Activated CD4-positive, alpha-beta memory T cell treated with anti-CD3 and anti-CD28 coated beads, Interleukin-2, amount 10 ng/mL, durations not matched to agents 7 days and 5 days (primary cell): ENCODE measurements around the gene WRAP53. TPM values are rescaled to one million over a fixed set of nuclear protein-coding genes. Genes with fewer than 3 reads are reported as not detected.

Experiments
- CTCF ChIA-PET: fragments of 350-600 bp; sonication (Branson Sonifier 250); formaldehyde crosslinking; loops from one replicate; lab custom pipeline; 2021; ENCODE audit warnings: antibody characterized with exemption, inconsistent platforms; lab: Charles Lee
- POLR2A ChIA-PET: fragments of 350-600 bp; sonication (Branson Sonifier 250); formaldehyde crosslinking; loops from one replicate; lab custom pipeline; 2021; ENCODE audit warnings: antibody characterized with exemption; lab: Charles Lee
- DNase-seq: peaks from one replicate; pipeline ENCODE4 v3.0.0-alpha.2; 2020
- H3K27ac Mint-ChIP-seq: one replicate; pipeline ENCODE4 v1.8.0; 2021; ENCODE audit warnings: mild to moderate bottlenecking, mixed read lengths
- H3K27me3 Mint-ChIP-seq: one replicate; pipeline ENCODE4 v1.8.0; 2021; ENCODE audit warnings: mixed read lengths
- H3K36me3 Mint-ChIP-seq: one replicate; pipeline ENCODE4 v1.8.0; 2021; ENCODE audit warnings: low read depth, mixed read lengths
- H3K4me1 Mint-ChIP-seq: one replicate; pipeline ENCODE4 v1.8.0; 2021; ENCODE audit warnings: mixed read lengths
- H3K4me3 Mint-ChIP-seq: one replicate; pipeline ENCODE4 v1.8.0; 2021; ENCODE audit warnings: mild to moderate bottlenecking, mixed read lengths
- H3K9me3 Mint-ChIP-seq: one replicate; pipeline ENCODE4 v1.8.0; 2021; ENCODE audit warnings: mixed read lengths
- total RNA-seq, 2 experiments: library from RNA; stranded (reverse); gene quantifications; one replicate each; pipeline ENCODE4 v1.2.3, GENCODE V29; 2021

Gene WRAP53
- total RNA-seq, 2 experiments from 2014 or later, result 18.6 to 18.8 TPM

DNA sequence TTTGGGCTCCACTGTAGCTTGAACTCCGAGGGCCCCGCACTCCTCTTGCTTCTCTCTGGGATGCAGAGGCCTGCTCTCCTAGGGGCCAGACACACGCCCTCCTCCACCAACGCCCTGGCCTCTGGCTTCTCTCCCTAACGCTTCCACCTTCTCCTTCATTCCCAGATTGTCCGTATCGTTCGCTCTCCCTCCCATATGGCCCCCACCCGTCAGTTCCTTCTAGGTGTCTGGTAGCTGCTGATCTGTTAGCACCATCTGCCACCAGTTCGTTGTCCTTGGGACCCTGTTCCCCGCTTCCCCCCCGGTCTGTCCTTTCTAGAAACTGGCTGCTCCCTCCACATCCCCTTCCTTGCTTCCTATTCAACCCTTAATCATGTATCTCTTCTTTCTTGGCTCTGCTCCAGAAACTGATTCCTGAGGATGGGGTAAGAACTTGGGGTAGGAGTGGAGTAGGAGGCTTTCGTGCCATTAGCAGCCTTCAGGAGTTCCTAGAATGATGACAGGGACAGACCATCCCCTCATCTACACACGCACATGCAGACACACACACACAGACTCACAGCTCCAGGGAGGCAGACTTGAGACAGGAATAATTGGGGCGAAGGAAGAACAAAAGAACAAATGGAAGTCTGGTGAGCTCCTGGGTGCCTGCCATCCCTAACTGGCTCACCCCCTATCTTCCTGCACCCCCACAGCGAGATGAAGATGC is 33.3 kb upstream of the WRAP53 start:
- H3K36me3 Mint-ChIP-seq, result no peaks in the 10 kb centered on the region
- H3K27me3 Mint-ChIP-seq, result peaks cover 40% of the 10 kb centered on the region
- POLR2A ChIA-PET, result interaction anchor here (1.9 kb wide), 1 partner anchor 32 kb away, joined by 7 read pairs; the partner anchor contains the start of gene TP53
- H3K27ac Mint-ChIP-seq, result no peak overlapping the region
- H3K4me3 Mint-ChIP-seq, result no peak overlapping the region
- H3K4me1 Mint-ChIP-seq, result peaks cover 12% of the 10 kb centered on the region
- DNase-seq, result no peak
- CTCF ChIA-PET, result interaction anchor here (1.3 kb wide), 1 partner anchor 18 kb away, joined by 3 read pairs; no protein-coding TSS in a partner anchor
- no peaks in the 10 kb centered on the region for H3K9me3 Mint-ChIP-seq

DNA sequence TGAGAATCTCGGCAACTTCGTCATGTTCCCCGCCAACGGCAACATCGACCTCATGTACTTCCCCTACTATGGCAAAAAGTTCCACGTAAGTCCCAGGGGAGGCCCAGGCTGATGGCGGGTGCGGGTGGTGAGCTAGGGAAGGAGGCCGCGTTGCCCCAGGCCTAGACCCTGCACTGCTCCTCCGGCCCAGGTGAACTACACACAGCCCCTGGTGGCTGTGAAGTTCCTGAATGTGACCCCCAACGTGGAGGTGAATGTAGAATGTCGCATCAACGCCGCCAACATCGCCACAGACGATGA is 32.8 kb upstream of the WRAP53 start:
- ChIA-PET POLR2A (interaction anchor here (1.9 kb wide), 1 partner anchor 31 kb away, joined by 7 read pairs; the partner anchor contains the start of gene TP53), CTCF (interaction anchor here (1.3 kb wide), 1 partner anchor 18 kb away, joined by 3 read pairs; no protein-coding TSS in a partner anchor)
- Mint-ChIP-seq H3K4me3 (no peak overlapping the region), H3K9me3 (no peaks in the 10 kb centered on the region), H3K36me3 (no peaks in the 10 kb centered on the region), H3K27ac (no peak overlapping the region), H3K27me3 (peaks cover 35% of the 10 kb centered on the region), H3K4me1 (peaks cover 7% of the 10 kb centered on the region)
- no peak for DNase-seq

DNA sequence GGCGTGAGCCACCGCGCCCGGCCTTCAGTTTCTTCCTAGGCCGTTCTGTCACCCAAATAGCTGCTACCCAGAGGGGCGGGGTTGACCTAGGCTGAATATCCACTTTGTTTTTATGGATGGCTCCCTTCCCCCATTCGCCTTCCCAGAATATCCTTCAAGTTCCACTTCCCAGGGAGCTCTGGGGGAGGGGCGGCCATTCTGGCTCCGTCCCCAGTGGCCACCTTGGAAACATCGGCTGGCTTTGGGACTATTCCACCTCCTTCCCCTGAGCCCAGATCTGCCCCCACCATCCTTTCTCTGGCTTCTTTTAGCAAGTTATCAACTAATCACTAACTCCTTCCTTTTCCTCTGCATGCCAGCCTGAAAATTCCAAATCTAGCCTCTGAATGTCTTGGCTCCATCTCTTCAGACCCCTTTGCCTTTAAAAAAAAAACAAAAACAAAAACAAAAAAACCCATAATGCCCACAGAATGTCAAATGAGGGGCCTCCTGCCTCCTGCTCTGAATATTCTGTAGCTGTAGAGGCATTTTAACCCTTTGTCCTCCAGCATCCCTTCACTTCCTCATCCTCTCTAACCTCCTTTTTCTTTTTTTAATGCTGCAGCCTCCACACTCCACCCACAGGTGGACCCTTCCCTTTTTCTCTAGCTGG is 31.2 kb upstream of the WRAP53 start:
- Mint-ChIP-seq H3K27me3 (peaks cover 25% of the 10 kb centered on the region), H3K4me3 (no peak overlapping the region), H3K27ac (no peak overlapping the region), H3K36me3 (no peaks in the 10 kb centered on the region), H3K4me1 (no peaks in the 10 kb centered on the region), H3K9me3 (no peaks in the 10 kb centered on the region)
- ChIA-PET POLR2A (interaction anchor here (1.9 kb wide), 1 partner anchor 30 kb away, joined by 7 read pairs; the partner anchor contains the start of gene TP53), CTCF (no interaction called here)
- DNase-seq, result no peak

DNA sequence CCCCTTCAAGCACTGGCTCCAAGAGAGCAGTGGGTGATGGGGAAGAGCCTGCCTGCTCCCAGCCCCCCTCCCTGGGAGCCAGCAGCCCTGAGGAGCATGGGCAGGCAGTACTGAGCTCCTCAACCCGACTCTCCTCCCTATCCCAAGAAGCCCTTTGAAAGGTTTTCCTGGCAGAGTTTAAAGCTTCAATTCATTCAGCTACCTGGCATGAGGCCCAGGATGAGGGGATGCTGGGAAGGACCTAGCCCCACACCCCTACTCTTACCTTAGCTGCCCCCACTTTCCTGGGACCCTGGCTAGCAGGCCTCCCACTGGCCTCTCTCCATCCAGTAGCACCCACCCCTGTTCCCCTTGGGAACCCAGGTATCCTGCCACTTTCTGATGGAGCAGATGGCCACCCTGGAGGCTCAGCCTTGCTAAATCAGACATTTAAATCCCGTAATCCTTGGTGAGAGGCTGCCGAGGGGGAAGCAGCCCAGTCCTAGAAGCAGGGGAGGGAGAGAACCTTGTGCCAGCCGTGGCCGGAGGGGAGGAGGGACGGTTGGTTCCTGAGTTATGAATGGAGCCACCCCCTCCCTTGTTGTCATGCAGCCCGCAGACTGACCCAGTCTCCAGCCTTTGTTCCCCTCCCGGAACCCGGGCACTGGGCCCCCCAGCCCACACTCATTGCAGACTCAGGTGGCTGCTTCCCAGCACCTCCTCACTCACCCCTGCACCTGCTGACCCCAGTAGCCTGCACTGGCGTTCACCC is 20.4 kb upstream of the WRAP53 start:
- H3K4me1 Mint-ChIP-seq, result no peaks in the 10 kb centered on the region
- H3K27ac Mint-ChIP-seq, result no peak overlapping the region
- ChIA-PET POLR2A (interaction anchor here (0.7 to 1.8 kb wide), 3 partner anchors 9 to 18 kb away, joined by 3 to 6 read pairs (median 3); no protein-coding TSS in a partner anchor), CTCF (no interaction called here)
- no peaks in the 10 kb centered on the region for H3K9me3 Mint-ChIP-seq
- DNase-seq, result no peak
- no peaks in the 10 kb centered on the region for H3K27me3 Mint-ChIP-seq
- peaks cover 35% of the 10 kb centered on the region for H3K36me3 Mint-ChIP-seq
- H3K4me3 Mint-ChIP-seq, result no peak overlapping the region

DNA sequence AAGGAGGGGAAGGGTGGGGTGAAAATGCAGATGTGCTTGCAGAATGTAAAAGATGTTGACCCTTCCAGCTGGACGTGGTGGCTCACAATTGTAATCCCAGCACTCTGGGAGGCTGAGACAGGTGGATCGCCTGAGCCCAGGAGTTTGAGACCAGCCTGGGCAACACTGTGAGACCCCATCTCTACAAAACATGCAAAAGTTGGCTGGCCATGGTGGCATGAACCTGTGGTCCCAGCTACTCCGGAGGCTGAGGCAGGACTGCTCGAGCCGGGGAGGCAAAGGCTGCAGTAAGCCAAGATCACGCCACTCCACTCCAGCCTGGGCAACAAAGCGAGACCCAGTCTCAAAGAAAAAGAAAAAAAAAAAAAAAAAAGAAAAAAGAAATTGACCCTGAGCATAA is 19.8 kb upstream of the WRAP53 start:
- no peak overlapping the region for H3K4me3 Mint-ChIP-seq
- peaks cover 5% of the 10 kb centered on the region for H3K9me3 Mint-ChIP-seq
- CTCF ChIA-PET, result no interaction called here
- peaks cover 41% of the 10 kb centered on the region for H3K36me3 Mint-ChIP-seq
- H3K27me3 Mint-ChIP-seq, result no peaks in the 10 kb centered on the region
- DNase-seq, result no peak
- H3K27ac Mint-ChIP-seq, result no peak overlapping the region
- POLR2A ChIA-PET, result no interaction called here
- no peaks in the 10 kb centered on the region for H3K4me1 Mint-ChIP-seq

DNA sequence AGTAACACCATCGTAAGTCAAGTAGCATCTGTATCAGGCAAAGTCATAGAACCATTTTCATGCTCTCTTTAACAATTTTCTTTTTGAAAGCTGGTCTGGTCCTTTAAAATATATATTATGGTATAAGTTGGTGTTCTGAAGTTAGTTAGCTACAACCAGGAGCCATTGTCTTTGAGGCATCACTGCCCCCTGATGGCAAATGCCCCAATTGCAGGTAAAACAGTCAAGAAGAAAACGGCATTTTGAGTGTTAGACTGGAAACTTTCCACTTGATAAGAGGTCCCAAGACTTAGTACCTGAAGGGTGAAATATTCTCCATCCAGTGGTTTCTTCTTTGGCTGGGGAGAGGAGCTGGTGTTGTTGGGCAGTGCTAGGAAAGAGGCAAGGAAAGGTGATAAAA is 15.0 kb upstream of the WRAP53 start:
- Mint-ChIP-seq H3K9me3 (peaks cover 12% of the 10 kb centered on the region), H3K4me1 (peaks cover 3% of the 10 kb centered on the region), H3K27me3 (no peaks in the 10 kb centered on the region), H3K27ac (no peak overlapping the region), H3K4me3 (no peak overlapping the region), H3K36me3 (peaks cover 65% of the 10 kb centered on the region)
- ChIA-PET CTCF (interaction anchor here (0.7 to 3.0 kb wide), 11 partner anchors 14 to 112 kb away, joined by 3 to 19 read pairs (median 3); partner anchors contain the start of genes FXR2, SAT2, TP53 and WRAP53), POLR2A (interaction anchor here (1.1 to 8.7 kb wide), 2 partner anchors 13 to 98 kb away, joined by 3 to 72 read pairs; partner anchors contain the start of genes TP53 and WRAP53)
- peak; percentile 51 for DNase-seq

DNA sequence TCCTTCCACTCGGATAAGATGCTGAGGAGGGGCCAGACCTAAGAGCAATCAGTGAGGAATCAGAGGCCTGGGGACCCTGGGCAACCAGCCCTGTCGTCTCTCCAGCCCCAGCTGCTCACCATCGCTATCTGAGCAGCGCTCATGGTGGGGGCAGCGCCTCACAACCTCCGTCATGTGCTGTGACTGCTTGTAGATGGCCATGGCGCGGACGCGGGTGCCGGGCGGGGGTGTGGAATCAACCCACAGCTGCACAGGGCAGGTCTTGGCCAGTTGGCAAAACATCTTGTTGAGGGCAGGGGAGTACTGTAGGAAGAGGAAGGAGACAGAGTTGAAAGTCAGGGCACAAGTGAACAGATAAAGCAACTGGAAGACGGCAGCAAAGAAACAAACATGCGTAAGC is 13.3 kb upstream of the WRAP53 start:
- H3K4me3 Mint-ChIP-seq, result no peak overlapping the region
- H3K27me3 Mint-ChIP-seq, result no peaks in the 10 kb centered on the region
- peaks cover 3% of the 10 kb centered on the region for H3K4me1 Mint-ChIP-seq
- ChIA-PET POLR2A (interaction anchor here (8.7 kb wide), 1 partner anchor 11 kb away, joined by 72 read pairs; the partner anchor contains the start of genes TP53 and WRAP53), CTCF (interaction anchor here (1.0 kb wide), 1 partner anchor 11 kb away, joined by 3 read pairs; no protein-coding TSS in a partner anchor)
- H3K27ac Mint-ChIP-seq, result no peak overlapping the region
- peaks cover 59% of the 10 kb centered on the region for H3K36me3 Mint-ChIP-seq
- no peak for DNase-seq
- peaks cover 12% of the 10 kb centered on the region for H3K9me3 Mint-ChIP-seq

DNA sequence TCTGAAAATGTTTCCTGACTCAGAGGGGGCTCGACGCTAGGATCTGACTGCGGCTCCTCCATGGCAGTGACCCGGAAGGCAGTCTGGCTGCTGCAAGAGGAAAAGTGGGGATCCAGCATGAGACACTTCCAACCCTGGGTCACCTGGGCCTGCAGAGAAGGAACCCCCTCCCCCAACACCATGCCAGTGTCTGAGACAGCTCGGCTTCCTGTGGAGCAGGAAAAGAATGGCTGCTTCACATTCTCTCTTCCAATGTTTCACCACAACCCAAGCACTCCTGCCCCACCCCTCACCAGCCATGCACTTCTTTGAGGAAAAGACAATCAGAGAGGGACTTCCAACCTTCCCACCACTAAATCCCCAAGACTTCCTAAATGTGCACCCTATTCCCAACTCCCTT is 11.7 kb upstream of the WRAP53 start:
- POLR2A ChIA-PET, result interaction anchor here (8.7 kb wide), 1 partner anchor 9 kb away, joined by 72 read pairs; the partner anchor contains the start of genes TP53 and WRAP53
- Mint-ChIP-seq H3K4me1 (peaks cover 3% of the 10 kb centered on the region), H3K4me3 (no peak overlapping the region), H3K9me3 (peaks cover 12% of the 10 kb centered on the region), H3K36me3 (peaks cover 49% of the 10 kb centered on the region), H3K27ac (no peak overlapping the region), H3K27me3 (no peaks in the 10 kb centered on the region)
- DNase-seq, result no peak
- CTCF ChIA-PET, result interaction anchor here (1.8 kb wide), 1 partner anchor 11 kb away, joined by 10 read pairs; the partner anchor contains the start of genes TP53 and WRAP53

DNA sequence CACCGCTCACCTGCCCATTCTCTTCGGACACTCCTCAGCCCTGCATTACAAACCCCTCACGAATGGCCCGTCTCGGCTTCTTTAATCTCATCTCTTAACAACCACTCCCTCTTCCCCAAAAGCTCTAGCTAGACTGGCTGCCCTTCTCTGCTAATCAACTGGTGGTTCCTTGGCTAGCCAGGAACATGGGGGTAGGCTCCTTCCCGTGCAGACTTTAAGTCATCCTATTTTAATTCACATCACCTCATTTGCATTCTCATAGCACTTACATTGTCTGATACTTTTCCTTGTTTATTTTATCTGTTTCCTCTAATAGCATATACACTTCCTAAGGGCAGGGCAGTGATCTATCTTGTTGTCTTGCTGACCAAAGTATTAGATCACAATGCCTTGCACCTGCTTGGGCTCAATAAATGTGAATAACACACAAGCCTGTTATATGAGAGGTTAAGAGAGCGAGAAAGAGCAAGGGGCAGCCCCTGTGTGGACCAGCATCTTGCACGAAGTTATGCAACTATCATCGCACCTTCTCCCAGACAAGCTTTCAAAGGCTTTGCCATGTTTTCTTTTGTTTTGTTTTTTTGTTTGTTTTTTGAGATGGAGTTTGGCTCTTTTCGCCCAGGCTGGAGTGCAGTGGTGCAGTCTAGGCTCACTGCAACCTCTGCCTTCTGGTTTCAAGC is 10.7 kb upstream of the WRAP53 start:
- Mint-ChIP-seq H3K27ac (no peak overlapping the region), H3K4me3 (no peak overlapping the region), H3K4me1 (peaks cover 5% of the 10 kb centered on the region), H3K36me3 (peaks cover 47% of the 10 kb centered on the region), H3K27me3 (no peaks in the 10 kb centered on the region), H3K9me3 (peaks cover 12% of the 10 kb centered on the region)
- ChIA-PET CTCF (interaction anchor here (1.8 kb wide), 1 partner anchor 10 kb away, joined by 10 read pairs; the partner anchor contains the start of genes TP53 and WRAP53), POLR2A (interaction anchor here (1.1 to 8.7 kb wide), 2 partner anchors 8 to 11 kb away, joined by 3 to 72 read pairs; partner anchors contain the start of genes TP53 and WRAP53)
- DNase-seq, result no peak

DNA sequence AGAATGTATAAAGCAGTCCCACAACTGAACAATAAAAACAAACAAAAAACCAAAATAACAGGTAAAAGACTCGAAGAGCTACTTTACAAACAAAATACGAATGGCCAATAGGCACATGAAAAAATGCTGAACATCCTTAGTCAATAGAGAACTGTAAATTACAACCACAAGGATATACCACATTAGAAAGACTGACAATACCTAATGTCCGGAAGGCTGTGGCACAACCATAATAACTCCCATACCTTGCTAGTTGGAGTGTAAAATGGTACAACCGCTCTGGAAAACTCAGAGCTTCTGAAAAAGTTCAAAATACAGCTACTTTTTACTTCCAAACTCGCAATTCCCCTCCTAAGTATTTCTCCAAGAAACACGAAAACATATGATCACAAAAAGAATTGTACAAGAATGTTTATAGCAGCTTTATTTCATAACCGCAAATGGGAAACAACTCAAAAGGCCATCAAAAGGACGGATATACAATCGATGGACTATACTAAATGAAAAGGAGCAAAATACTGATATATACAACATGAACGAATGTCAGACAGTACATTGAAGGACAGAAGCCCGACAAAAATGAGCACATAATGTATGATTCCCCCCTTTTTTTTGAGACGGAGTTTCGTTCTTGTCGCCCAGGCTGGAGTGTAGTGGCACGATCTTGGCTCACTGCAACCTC is 3.3 kb upstream of the WRAP53 start:
- Mint-ChIP-seq H3K27ac (peak overlapping the region; percentile 96), H3K36me3 (peaks cover 28% of the 10 kb centered on the region), H3K27me3 (no peaks in the 10 kb centered on the region), H3K4me1 (peaks cover 33% of the 10 kb centered on the region), H3K4me3 (peak overlapping the region; percentile 94), H3K9me3 (no peaks in the 10 kb centered on the region)
- CTCF ChIA-PET, result interaction anchor here (0.6 to 5.5 kb wide), 6 partner anchors 31 to 441 kb away, joined by 3 to 56 read pairs (median 4); partner anchors contain the start of genes FXR2 and TMEM102
- POLR2A ChIA-PET, result interaction anchor here (0.9 to 7.5 kb wide), 20 partner anchors 9 to 562 kb away, joined by 3 to 129 read pairs (median 28); partner anchors contain the start of genes ACAP1, ATP1B2, CD68 and CNTROB
- no peak for DNase-seq

DNA sequence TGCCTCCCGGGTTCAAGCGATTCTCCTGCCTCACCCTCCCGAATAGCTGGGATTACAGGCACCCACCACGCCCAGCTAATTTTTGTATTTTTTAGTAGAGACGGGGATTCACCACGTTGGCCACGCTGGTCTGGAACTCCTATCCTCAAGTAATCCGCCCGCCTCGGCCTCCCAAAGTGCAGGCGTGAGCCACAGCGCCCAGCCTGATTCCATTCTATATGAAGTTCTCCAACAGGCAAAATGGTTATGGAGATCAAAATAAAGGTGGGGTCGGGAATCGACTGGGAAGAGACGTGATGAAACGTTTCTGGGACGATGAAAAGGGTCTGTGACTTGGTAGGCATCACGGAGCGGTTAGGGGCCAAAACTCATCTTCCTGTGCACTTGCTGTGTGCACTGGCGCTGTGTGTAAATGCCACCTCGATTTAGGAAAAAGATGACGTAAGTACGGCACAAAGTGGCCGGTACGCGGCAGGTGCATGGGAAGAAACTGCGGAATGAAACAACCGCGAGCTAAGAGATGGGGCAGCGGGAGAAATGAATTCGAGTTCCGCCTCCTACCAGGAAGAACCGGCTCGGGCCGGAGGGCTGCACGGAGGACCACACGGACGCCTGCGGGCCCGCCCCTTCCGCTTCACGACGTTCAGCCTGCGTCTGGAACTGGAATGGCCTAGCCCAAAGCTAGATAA is 2.6 kb upstream of the WRAP53 start:
- Mint-ChIP-seq H3K4me1 (peaks cover 37% of the 10 kb centered on the region), H3K27me3 (no peaks in the 10 kb centered on the region), H3K4me3 (peak overlapping the region; percentile 94), H3K27ac (peak overlapping the region; percentile 96), H3K9me3 (no peaks in the 10 kb centered on the region), H3K36me3 (peaks cover 32% of the 10 kb centered on the region)
- CTCF ChIA-PET, result interaction anchor here (0.6 to 5.5 kb wide), 13 partner anchors 11 to 664 kb away, joined by 3 to 56 read pairs (median 9); partner anchors contain the start of genes ATP1B2, FXR2, NAA38 and NEURL4
- POLR2A ChIA-PET, result interaction anchor here (0.7 to 7.5 kb wide), 48 partner anchors 10 to 750 kb away, joined by 3 to 129 read pairs (median 10); partner anchors contain the start of genes ACAP1, ATP1B2, CD68 and CNTROB
- peak; percentile 93 for DNase-seq
